Activated B cell treated with CpG ODN at 0.5 μM for 24 hours (primary cell): ENCODE data around the gene PRUNE2. TPM values are rescaled to one million over a fixed set of nuclear protein-coding genes. Genes with fewer than 3 reads are reported as not detected.

Experiments used
- ATAC-seq: fragments of 200-7000 bp; cut with Tn5 transposase; one replicate; pipeline ENCODE4 v1.10.0; 2021; ENCODE audit warnings: low read depth, mild to moderate bottlenecking, moderate library complexity
- CTCF ChIA-PET: fragments of 350-600 bp; sonication (Branson Sonifier 250); formaldehyde crosslinking; loops from one replicate; lab custom pipeline; 2021; ENCODE audit warnings: antibody characterized with exemption; lab: Charles Lee
- POLR2A ChIA-PET: fragments of 350-600 bp; sonication (Branson Sonifier 250); formaldehyde crosslinking; loops from one replicate; lab custom pipeline; 2021; ENCODE audit warnings: antibody characterized with exemption; lab: Charles Lee
- DNase-seq: peaks from one replicate; pipeline ENCODE4 v3.0.0; 2022
- H3K27ac Mint-ChIP-seq: one replicate; pipeline ENCODE4 v1.8.0; 2020; ENCODE audit warnings: mixed read lengths
- H3K27me3 Mint-ChIP-seq: one replicate; pipeline ENCODE4 v1.8.0; 2021; ENCODE audit warnings: mixed read lengths
- H3K36me3 Mint-ChIP-seq: one replicate; pipeline ENCODE4 v1.8.0; 2021; ENCODE audit warnings: low read depth, mixed read lengths
- H3K4me1 Mint-ChIP-seq: one replicate; pipeline ENCODE4 v1.8.0; 2021; ENCODE audit warnings: mixed read lengths
- H3K4me3 Mint-ChIP-seq: one replicate; pipeline ENCODE4 v1.8.0; 2020; ENCODE audit warnings: mild to moderate bottlenecking, mixed read lengths
- H3K9me3 Mint-ChIP-seq: one replicate; pipeline ENCODE4 v1.8.0; 2020; ENCODE audit warnings: mixed read lengths
- CTCF ChIP-seq: fragments of 200-600 bp; IDR thresholded peaks from one replicate; pipeline ENCODE4 v1.8.0; 2022; ENCODE audit warnings: antibody characterized with exemption, mild to moderate bottlenecking
- intact Hi-C: fragments of 100-400 bp; cut with micrococcal nuclease; formaldehyde crosslinking; loops from one replicate; pipeline ENCODE4 v1.15.1; 2024
- total RNA-seq: library from RNA; stranded (reverse); gene quantifications from 2 replicates; pipeline ENCODE4 v1.2.3, GENCODE V29; 2022

The PRUNE2 gene
- total RNA-seq, 1 donor from 2014 or later: not detected

- Mint-ChIP-seq H3K36me3 (no peaks in the 10 kb centered on the region), H3K27me3 (peaks cover 24% of the 10 kb centered on the region), H3K4me1 (peaks cover 2% of the 10 kb centered on the region), H3K4me3 (no peak overlapping the region), H3K9me3 (no peaks in the 10 kb centered on the region), H3K27ac (no peak overlapping the region)
- DNase-seq (no peak), ATAC-seq (no peak)
- ChIA-PET POLR2A (no interaction called here), CTCF (no interaction called here)
- intact Hi-C loops: no loop called here
- TF ChIP-seq CTCF: no peak
These were observed 187.7 kb downstream of the PRUNE2 start for GRCh38 chr9:76718166-76718565.

- POLR2A ChIA-PET: no interaction called here
- DNase-seq: no peak
- H3K36me3 Mint-ChIP-seq: no peaks in the 10 kb centered on the region
- intact Hi-C loops: no loop called here
- peaks cover 2% of the 10 kb centered on the region for H3K4me1 Mint-ChIP-seq
- no peak for ATAC-seq
- TF ChIP-seq CTCF: no peak
- CTCF ChIA-PET: no interaction called here
- no peaks in the 10 kb centered on the region for H3K9me3 Mint-ChIP-seq
- no peak overlapping the region for H3K27ac Mint-ChIP-seq
- no peak overlapping the region for H3K4me3 Mint-ChIP-seq
- peaks cover 24% of the 10 kb centered on the region for H3K27me3 Mint-ChIP-seq
These were observed 188.3 kb downstream of the PRUNE2 start for GRCh38 chr9:76717613-76718012.

GRCh38 chr9:76717176-76717575 lies 188.7 kb downstream of the PRUNE2 start:
- CTCF ChIA-PET: no interaction called here

GRCh38 chr9:76716085-76716672 lies 189.7 kb downstream of the PRUNE2 start:
- intact Hi-C loops: no loop called here
- ChIA-PET CTCF (no interaction called here), POLR2A (no interaction called here)
- peaks cover 24% of the 10 kb centered on the region for H3K27me3 Mint-ChIP-seq
- DNase-seq: no peak
- H3K9me3 Mint-ChIP-seq: no peaks in the 10 kb centered on the region
- no peaks in the 10 kb centered on the region for H3K36me3 Mint-ChIP-seq
- H3K4me1 Mint-ChIP-seq: peaks cover 2% of the 10 kb centered on the region
- H3K27ac Mint-ChIP-seq: no peak overlapping the region
- H3K4me3 Mint-ChIP-seq: no peak overlapping the region
- no peak for ATAC-seq
- TF ChIP-seq CTCF: no peak

More at GRCh38 chr9:76717176-76717575, 188.7 kb downstream of the PRUNE2 start:
- Mint-ChIP-seq H3K36me3 (no peaks in the 10 kb centered on the region), H3K27me3 (peaks cover 24% of the 10 kb centered on the region), H3K9me3 (no peaks in the 10 kb centered on the region), H3K4me3 (no peak overlapping the region), H3K27ac (no peak overlapping the region), H3K4me1 (peaks cover 2% of the 10 kb centered on the region)
- POLR2A ChIA-PET: no interaction called here
- DNase-seq (no peak), ATAC-seq (no peak)
- intact Hi-C loops: no loop called here
- TF ChIP-seq CTCF: no peak

- DNase-seq (no peak), ATAC-seq (no peak)
- TF ChIP-seq CTCF: no peak
- H3K27ac Mint-ChIP-seq: no peak overlapping the region
- peaks cover 28% of the 10 kb centered on the region for H3K27me3 Mint-ChIP-seq
- CTCF ChIA-PET: interaction anchor here (1.3 kb wide), 1 partner anchor 271 kb away, joined by 3 read pairs; no protein-coding TSS in a partner anchor
- H3K4me1 Mint-ChIP-seq: peaks cover 2% of the 10 kb centered on the region
- no peaks in the 10 kb centered on the region for H3K9me3 Mint-ChIP-seq
- no peak overlapping the region for H3K4me3 Mint-ChIP-seq
- no peaks in the 10 kb centered on the region for H3K36me3 Mint-ChIP-seq
- POLR2A ChIA-PET: no interaction called here
- intact Hi-C loops: no loop called here
These were observed 192.5 kb downstream of the PRUNE2 start for GRCh38 chr9:76713381-76713780.
